ENCODE results near the gene FBN1.

The FBN1 gene

GRCh38 chr15:48623456-48623855 lies 22.1 kb downstream of the FBN1 start:
- DNase-seq (ENCODE audit: low read depth in 3 of 3), result no peak

- no peak for DNase-seq (ENCODE audit: low read depth in 3 of 3)
Observed at GRCh38 chr15:48622237-48622636, 23.3 kb downstream of the FBN1 start.

- DNase-seq (ENCODE audit: low read depth in 3 of 3), result no peak
Observed at GRCh38 chr15:48619446-48619845, 26.1 kb downstream of the FBN1 start.

GRCh38 chr15:48617619-48618018 lies 27.9 kb downstream of the FBN1 start:
- no peak for DNase-seq (ENCODE audit: low read depth in 3 of 3)

- DNase-seq (ENCODE audit: low read depth in 3 of 3), result no peak
Observed at GRCh38 chr15:48616216-48616615, 29.3 kb downstream of the FBN1 start.

GRCh38 chr15:48614051-48614450 lies 31.5 kb downstream of the FBN1 start:
- DNase-seq (ENCODE audit: low read depth in 3 of 3), result no peak

GRCh38 chr15:48609486-48609885 lies 36.0 kb downstream of the FBN1 start:
- no peak for DNase-seq (ENCODE audit: low read depth in 3 of 3)

- no peak for DNase-seq (ENCODE audit: low read depth in 3 of 3)
Observed at GRCh38 chr15:48607846-48608245, 37.7 kb downstream of the FBN1 start.

GRCh38 chr15:48604567-48604966 lies 40.9 kb downstream of the FBN1 start:
- DNase-seq (ENCODE audit: low read depth in 3 of 3), result no peak

- DNase-seq (ENCODE audit: low read depth in 3 of 3), result no peak
Observed at GRCh38 chr15:48603922-48604321, 41.6 kb downstream of the FBN1 start.

- no peak for DNase-seq (ENCODE audit: low read depth in 3 of 3)
Observed at GRCh38 chr15:48603123-48603500, 42.4 kb downstream of the FBN1 start.

GRCh38 chr15:48602358-48603122 lies 43.0 kb downstream of the FBN1 start:
- DNase-seq (ENCODE audit: low read depth in 3 of 3), result no peak

GRCh38 chr15:48601095-48601494 lies 44.4 kb downstream of the FBN1 start:
- no peak for DNase-seq (ENCODE audit: low read depth in 3 of 3)

GRCh38 chr15:48596841-48597240 lies 48.7 kb downstream of the FBN1 start:
- DNase-seq (ENCODE audit: low read depth in 3 of 3), result no peak

- DNase-seq (ENCODE audit: low read depth in 3 of 3), result no peak
Observed at GRCh38 chr15:48596415-48596814, 49.1 kb downstream of the FBN1 start.

- DNase-seq (ENCODE audit: low read depth in 3 of 3), result no peak
Observed at GRCh38 chr15:48595981-48596380, 49.5 kb downstream of the FBN1 start.

- DNase-seq (ENCODE audit: low read depth in 3 of 3), result no peak
Observed at GRCh38 chr15:48592933-48593332, 52.6 kb downstream of the FBN1 start.

- no peak for DNase-seq (ENCODE audit: low read depth in 3 of 3)
Observed at GRCh38 chr15:48592221-48592731, 53.2 kb downstream of the FBN1 start.

GRCh38 chr15:48590723-48591122 lies 54.8 kb downstream of the FBN1 start:
- DNase-seq (ENCODE audit: low read depth in 3 of 3), result no peak

- DNase-seq (ENCODE audit: low read depth in 3 of 3), result no peak
Observed at GRCh38 chr15:48584812-48585563, 60.5 kb downstream of the FBN1 start.

- DNase-seq (ENCODE audit: low read depth in 3 of 3), result no peak
Observed at GRCh38 chr15:48584090-48584811, 61.3 kb downstream of the FBN1 start.

GRCh38 chr15:48582452-48583247 lies 62.9 kb downstream of the FBN1 start:
- no peak for DNase-seq (ENCODE audit: low read depth in 3 of 3)
